ENCODE measurements around the gene AUTS2.
"Not testable (repeated sequence)": the region's sequence is repeated elsewhere in the genome, so short reads cannot be mapped to it uniquely, and the experiment has no call there.

AUTS2 gene

GRCh38 chr7:70579397-70580097, 981.3 kb downstream of the AUTS2 start:
- DNase-seq = no peak

DNA sequence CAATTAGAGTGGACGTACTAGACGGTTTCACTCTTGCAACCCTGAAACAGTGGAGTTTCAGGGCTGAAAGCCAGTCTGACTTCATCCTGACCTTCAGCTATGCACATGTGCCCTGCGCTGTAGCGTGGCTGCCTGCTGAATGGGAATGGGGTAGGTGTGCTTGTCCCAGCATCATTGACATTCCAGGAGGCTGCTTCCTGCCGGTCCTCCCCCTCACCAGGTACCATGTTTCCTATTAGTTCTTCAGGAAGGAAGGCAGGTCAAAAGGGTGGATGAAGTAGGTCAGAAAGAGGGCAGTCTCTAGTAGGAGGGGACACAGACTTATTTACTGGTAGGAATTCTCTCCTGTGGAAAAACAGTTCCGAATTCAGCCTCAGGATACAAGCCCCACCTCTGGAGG, 981.9 kb downstream of the AUTS2 start:
- no peak for DNase-seq

DNA sequence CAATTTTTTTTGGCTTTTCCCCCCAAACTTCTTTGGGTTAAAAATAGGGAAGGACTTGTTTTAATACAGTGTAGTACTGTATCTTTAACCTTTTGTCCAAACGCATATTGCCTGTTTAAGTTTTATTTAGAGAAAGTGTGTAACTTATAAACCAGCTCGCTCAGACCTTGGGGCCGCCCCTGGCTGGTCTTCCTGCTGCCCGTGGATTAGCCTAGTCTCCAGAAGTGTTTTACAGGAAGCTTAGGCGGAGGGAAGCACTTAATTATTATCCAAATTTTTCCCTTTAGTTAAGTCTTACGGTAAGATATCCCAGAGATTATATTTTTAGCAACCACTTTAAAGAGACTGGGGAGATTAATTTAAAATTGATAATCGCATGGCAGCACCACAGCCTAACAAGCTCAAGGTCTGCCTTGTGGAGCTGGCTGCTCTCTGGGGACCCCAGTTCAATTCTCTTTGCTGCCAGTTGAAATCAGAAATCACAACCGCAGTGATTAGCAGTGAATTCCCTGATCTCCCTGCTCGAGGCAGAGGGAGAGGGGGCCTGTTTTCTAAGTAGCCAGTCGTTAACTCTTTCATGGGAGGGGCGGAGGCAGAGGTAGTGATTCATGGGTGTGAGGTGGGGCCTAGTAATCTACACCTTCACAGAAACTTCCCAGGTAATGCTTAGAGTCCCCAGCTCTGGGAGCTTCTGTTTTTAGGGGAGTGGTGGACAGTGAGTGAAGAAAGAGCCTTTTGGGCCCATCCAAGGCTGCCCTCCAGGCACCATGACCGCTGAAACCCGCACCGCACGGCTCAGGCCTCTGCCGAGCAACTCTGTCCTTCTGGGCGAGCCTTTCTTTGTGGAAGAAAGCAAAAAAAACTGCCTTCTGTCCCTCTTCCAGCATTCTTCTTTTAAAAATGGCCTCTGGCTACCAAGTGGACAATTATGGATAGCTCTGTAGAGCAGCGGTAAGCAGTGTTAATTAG, 984.9 kb downstream of the AUTS2 start:
- no peak for DNase-seq

DNA sequence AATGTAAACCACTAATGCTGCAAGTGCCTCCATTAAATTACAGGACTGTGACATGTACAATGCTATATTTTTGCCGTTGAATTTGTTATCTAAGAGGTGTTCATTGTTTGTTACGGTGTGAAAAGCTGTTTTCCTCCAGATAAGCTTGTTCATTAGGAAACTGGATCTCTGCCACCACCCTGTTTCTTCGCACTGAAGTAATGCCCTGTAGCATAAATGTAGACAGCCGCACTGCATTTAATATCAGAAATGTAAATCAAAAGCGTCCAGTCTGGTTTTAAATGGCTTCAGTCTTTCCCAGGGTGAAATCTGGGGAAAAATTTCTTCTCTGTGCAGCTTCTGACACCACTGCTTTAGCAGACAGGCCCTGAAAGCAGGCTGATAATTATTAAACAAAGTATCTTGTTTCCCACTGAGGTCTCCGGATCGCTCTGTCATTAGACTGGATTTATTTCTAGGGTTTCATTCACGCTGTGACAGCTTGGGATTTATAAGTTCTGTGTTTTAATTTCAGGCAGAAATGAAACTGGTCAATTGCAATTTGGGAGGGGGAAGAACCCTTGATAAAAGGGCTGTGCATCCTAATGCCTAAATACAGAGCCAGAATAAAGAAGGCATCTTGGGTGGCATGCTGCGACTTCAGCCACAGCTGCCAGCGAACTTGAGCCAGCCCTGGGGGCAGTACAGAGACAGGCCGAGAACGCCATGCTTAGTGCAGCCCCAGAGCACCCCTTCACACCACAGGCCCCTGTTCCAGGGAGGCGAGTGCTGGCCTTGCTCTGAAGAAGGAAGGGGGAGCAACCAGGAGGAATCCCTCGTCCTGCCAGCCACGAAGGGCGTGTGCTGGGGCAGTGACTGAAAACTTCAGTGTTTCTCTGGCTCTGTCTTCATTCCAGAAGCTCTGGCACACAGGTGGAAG, 985.9 kb downstream of the AUTS2 start:
- DNase-seq = no peak

- DNase-seq = no peak
Observed at GRCh38 chr7:70585071-70585470, 986.8 kb downstream of the AUTS2 start.

- DNase-seq = no peak
Observed at GRCh38 chr7:70586822-70587221, 988.5 kb downstream of the AUTS2 start.

- no peak for DNase-seq
Observed at GRCh38 chr7:70587739-70588138, 989.5 kb downstream of the AUTS2 start.

GRCh38 chr7:70588191-70588921, 990.1 kb downstream of the AUTS2 start:
- DNase-seq = no peak

- DNase-seq = no peak
Observed at GRCh38 chr7:70589010-70589409, 990.7 kb downstream of the AUTS2 start.

GRCh38 chr7:70589590-70589989, 991.3 kb downstream of the AUTS2 start:
- DNase-seq = no peak

DNA sequence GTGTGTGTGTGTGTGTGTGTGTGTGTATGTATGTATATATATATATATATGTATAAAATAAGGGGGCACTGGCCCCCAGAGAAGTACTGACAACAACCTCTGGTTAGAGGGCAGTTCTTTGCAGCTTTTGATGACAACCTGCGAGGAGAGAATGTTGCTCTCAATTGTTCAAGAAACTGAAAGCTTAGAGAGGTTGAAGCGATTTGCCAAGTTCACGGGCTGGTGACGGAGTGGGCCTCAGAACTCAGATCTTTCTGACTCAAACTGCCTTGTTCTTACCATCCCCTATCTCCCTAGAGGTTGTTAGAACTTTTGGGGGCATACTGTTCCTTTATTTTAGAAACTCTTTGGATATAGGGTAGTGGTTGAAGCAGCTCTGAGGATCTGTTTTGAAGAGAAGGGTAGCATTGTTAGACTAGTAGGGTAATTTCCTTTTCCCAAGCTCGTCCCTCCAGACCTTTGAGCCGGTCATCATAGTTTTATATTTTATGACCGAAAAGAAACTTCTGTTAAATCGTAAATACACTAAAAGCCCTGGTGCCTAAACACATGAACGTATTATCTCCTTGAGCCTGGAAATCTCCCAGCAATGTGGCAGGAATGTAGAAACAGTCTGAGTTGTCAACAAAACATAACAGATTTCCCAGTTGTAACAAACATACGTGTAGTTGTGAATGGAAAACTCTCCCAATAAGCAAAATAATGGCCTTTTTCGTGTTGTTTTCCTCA, 992.0 kb downstream of the AUTS2 start:
- DNase-seq = no peak

DNA sequence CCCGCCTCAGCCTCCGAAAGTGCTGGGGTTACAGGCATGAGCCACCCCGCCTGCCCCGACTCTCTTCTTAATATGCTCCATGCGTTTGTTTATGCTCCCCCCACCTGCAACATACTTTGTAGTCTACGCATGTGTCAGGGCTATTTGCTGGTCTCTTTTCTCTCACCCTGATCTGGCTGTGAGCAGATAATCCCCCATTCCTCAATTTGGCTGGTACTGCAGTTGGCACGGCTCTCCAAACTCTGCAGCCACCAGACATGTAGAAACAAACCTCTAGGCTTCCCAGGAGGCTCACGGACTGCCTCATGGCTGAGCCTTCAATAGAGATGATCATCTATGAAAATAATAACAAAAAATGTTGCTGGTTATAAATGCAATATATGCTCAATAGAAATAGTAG, 993.4 kb downstream of the AUTS2 start:
- DNase-seq = no peak

- no peak for DNase-seq
Observed at GRCh38 chr7:70592171-70592570, 993.9 kb downstream of the AUTS2 start.

- DNase-seq = no peak
Observed at GRCh38 chr7:70594170-70594569, 995.9 kb downstream of the AUTS2 start.

GRCh38 chr7:70594885-70595284, 996.6 kb downstream of the AUTS2 start:
- DNase-seq = not testable (repeated sequence)

- peak; percentile 22 for DNase-seq
Observed at GRCh38 chr7:70595370-70595754, 997.1 kb downstream of the AUTS2 start.

GRCh38 chr7:70595755-70596597, 997.7 kb downstream of the AUTS2 start:
- DNase-seq = peak; percentile 47

DNA sequence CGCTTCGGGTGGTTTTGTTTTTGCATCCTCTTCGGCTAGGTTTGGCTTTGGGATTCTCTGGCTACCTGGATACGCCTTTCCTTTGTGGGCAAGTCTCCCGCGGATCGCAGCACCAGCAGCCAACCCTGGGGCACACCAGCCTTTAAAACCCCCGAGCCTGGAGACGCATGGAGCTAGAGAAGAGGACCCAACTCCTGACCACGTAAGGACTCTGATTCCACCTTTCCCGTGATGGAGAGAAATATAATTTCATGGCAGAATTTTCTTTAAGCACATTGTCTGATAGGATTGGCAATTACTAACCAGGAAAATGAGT, 998.3 kb downstream of the AUTS2 start:
- DNase-seq = no peak

GRCh38 chr7:70597066-70597465, 998.8 kb downstream of the AUTS2 start:
- DNase-seq = no peak

DNA sequence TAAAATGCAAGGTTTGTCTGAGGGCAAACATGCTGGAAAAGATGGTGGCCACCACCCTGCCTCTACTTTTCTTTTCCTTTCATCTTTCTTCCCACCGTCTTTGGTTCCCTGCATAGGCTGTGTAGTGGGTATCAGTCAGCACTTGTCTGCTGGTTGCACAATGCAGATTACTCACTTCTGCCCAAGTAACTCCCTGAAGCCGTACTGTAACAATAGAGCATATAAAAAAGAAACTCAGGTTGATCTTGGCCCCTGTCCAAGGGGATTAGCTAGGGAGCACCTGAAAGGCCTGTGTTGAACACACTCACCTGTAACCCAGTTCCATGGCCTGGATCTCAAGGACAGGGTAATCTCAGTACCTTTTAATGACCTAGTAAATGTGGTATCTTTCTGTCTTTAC, 1000.7 kb downstream of the AUTS2 start:
- no peak for DNase-seq
